Activated gamma-delta T cell treated with anti-CD3 and anti-CD28 coated beads, Interleukin-2, amount 50 U/mL, for 16 hours (primary cell): Measurements from ENCODE around the gene TXNDC11.

Experiments
- DNase-seq: peaks from one replicate; pipeline ENCODE4 v3.0.0-alpha.2; 2020; ENCODE audit warnings: low read depth

The TXNDC11 gene

DNA sequence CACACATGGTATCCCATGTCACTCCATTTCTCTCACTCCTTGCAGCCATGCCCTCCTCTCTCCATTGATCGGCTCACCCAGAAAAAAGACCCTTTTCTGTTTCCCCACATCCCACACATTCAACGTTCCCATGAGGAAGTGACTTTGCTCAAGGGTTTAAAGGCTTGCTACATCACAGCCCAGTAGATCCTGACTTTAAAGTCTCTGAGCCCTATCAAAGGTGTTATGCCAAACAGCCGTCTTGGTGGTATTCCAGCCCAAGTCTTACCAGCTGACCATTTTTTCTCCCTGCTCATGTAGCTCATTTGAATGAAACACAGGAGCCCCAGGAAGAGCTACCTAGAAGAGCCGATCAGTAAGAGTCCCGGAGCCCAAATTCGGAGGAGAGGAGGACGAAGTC, 7.4 kb upstream of the TXNDC11 start:
- DNase-seq: no peak

DNA sequence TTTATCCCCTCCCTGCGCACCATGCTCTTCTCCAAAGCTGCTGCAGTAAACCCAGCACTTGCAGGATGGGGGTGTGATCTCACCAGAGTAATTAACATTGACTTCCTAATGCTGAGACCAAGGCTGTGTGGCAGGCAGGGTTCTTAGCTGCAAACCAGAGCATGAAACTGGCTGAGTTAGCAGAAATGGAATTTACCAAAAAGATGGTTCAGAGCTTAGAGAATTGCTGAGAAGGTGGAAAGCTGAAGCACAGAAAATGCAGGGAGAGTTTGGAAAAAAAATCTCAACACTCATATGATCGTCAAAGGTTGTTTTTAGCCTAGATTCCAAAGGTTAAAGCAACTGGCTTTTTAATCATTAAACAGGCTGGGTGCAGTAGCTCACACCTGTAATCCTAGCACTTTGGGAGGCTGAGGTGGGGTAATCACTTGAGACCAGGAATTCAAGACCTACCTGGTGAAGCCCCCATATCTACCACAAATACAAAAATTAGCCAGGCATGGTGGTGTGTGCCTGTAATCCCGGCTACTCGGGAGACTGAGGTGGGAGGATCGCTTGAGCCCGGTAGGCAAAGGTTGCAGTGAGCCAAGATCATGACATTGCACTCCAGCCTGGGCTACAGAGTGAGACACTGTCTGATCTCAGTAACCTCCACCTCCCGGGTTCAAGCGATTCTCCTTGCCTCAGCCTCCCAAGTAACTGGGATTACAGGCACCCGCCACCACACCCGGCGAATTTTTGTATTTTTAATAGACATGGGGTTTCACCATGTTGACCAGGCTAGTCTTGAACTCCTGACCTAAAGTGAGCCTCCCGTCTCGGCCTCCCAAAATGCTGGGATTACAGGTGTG, 6.0 kb upstream of the TXNDC11 start:
- DNase-seq: no peak

DNA sequence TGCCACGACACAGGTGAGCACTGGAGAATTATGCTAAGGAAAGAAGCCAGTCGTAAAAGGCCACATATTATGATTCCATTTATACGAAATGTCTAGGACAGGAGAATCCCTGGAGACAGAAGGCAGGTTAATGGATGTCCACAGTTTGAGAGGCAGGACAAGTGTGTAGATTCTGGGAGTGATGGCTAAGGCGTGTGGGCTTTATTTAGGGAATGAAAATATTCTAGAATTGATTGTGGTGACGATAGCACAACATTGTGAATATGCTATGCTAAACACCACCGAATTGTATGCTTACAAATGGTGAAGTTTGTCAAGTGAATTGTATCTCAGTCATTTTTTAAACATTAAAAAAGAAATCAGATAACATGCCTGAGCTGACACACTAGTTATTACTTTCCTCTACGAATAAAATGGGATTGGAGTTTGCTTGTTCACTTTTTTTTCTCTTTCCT, 5.3 kb upstream of the TXNDC11 start:
- DNase-seq: no peak

DNA sequence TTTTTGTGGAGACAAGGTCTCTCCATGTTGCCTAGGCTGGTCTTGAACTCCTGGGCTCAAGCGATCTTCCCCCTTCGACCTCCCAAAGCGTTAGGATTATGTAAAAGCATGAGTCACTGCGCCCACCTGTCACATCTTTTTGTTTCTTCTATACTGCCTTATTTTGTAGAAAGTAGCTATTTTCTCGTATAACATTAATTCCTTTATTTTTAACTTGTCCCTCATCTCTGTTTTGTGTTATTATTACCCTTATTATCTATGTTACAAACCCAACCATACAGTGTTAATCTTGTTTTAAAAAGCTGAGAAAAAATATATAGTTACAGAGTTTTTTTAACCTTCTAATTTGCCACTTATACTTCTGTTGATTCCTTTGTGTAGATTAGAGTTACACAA, 1.4 kb upstream of the TXNDC11 start:
- DNase-seq: no peak

DNA sequence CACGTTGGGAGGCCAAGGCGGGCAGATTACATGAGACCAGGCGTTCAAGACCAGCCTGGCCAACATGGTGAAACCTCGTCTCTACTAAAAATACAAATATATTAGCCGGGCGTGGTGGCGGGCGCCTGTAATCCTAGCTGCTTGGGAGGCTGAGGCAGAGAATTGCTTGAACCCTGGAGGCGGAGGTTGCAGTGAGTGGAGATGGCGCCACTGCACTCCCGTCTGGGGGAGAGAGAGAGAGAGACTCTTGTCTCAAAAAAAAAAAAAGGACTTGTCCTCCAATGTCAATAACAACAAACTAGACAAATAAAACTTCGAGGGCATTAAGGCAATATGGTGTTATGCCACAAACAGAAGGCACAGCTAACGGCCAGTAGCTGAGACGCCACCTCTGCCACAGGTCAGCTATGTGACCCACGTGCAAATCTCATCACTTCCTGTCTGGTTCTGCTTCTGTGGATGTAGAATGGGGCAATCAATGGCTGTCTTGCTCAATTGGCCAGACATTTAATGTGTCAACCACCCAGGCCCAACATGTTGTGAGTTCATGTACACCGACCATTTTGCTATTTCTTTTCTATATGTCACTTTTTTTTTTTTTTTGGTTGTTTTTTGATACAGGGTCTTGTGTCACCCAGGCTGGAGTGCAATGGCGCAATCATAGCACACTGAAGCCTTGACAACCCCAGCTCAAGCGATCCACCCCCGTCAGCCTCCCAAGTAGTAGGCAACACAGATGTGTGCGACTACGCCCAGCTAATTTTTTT, 834 bp upstream of the TXNDC11 start:
- no peak for DNase-seq

DNA sequence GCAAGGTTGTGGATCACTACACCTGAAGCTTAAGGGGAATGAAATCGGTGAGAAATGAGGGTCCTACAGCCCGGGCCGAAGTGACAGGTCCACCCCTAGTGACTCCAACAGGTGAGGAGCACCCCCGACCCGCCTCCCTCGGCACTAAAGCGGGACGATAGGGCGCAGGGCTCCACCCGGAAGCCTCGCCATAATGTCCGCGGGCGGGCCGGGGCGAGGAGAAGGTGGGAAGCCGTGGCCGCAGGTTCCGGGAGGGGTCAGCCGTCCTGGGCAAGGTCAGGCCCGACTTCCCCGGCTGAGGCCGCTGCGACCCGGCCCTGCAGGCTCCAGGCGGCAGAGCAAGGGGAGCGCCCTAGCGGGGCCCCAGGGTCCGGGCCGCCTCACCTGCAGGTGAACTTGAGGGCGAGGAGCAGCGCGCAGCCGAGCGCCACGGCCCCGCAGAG, 543 bp downstream of the TXNDC11 start:
- peak; percentile 19 for DNase-seq

DNA sequence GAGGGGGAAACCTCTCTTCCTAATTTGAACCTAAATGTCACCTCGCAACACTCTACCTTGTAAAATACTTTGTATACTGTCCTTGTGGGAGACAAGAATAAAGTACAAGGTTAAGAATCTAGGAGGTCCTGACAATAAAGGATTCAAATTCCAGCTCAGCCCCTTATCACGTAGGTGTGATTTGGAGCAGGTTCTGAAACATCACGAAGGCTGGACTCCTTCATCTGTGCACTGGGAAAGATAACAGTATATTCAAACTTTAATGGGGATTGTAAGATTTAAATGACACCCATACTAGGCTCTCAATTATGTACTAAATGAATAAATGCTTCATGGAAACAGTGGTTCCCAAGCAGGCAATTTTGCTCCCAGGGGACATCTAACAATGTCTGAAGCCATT, 2.1 kb downstream of the TXNDC11 start:
- no peak for DNase-seq

DNA sequence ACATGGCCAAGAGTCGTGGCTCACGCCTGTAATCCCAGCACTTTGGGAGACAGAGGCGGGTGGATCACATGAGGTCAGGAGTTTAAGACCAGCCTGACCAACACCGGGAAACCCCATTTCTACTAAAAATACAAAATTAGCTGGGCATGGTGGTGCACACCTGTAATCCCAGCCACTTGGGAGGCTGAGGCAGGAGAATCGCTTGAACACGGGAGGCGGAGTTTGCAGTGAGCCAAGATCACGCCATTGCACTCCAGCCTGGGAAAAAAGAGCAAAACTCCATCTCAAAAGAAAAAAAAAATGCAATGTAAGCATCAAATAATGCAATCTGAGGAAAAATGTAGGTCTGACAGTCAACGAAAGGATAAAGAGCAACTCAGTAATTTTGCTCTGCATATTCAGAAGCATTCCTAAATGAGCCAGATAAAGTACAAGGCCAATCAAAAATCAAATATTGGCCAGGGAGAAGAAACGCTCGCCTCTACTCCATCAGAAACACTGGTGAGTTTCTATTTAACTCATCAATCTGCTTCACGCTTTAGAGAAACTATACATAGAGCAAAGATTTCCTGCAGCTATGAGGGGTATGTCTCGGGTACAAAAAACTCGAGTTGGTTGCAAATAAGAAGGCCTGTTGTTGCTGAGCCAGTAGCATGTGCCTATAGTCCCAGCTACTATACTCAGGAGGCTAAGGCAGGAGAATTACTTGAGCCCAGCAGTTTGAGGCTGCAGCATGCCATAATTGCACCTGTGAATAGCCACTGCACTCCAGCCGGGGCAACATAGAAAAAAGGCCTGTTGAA, 3.7 kb downstream of the TXNDC11 start:
- DNase-seq: no peak

DNA sequence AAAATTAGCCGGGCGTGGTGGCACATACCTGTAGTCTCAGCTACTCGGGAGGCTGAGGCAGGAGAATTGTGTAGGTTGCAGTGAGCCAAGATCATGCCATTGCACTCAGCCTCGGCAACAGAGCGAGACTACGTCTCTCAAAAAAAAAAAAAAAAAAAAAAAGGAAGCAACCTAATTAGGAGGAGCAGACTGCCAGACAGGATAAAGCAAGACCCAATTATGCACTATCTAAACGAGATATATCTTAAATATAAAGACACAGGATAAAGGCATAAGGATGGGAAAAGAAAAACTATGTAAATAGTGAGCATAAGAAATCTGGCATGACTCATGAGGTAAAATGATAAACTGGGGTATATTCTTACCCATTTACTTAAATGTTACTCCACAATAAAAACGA, 4.9 kb downstream of the TXNDC11 start:
- DNase-seq: no peak

DNA sequence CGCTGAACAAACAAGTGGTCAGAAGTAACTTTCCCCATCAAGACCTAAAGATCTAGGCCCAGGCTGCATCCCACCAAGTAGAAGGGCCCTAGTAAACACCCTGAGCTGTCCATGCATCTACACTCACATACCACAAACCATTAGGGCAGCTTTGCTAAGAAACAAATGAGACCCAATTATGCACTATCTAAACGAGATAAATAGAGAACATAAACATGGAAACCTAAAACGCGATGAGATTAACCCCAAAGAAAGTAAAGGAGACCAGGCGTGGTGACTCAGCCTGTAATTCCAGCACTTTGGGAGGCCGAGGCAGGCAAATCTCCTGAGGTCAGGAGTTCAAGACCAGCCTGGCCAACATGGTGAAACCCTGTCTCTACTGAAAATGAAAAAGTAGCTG, 5.8 kb downstream of the TXNDC11 start:
- DNase-seq: no peak

DNA sequence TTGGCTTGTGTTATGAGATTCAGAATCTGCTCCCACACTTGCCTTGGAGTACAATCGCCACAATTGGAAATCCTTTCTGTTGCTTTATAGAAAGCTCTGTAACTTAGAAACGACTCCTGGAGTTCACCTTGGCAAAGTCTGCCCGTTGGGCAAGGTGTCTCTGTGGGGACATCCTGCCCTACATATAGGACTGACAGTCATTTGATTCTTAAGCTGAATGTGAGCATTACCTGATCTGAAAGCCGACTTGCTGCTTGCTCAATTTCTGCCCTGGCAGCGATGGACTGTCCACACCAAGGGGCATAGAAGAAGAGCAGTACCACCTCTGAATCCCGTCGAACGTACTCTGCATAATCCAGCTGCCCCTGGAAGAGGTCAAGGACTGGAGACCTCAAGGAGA, 6.9 kb downstream of the TXNDC11 start:
- no peak for DNase-seq

DNA sequence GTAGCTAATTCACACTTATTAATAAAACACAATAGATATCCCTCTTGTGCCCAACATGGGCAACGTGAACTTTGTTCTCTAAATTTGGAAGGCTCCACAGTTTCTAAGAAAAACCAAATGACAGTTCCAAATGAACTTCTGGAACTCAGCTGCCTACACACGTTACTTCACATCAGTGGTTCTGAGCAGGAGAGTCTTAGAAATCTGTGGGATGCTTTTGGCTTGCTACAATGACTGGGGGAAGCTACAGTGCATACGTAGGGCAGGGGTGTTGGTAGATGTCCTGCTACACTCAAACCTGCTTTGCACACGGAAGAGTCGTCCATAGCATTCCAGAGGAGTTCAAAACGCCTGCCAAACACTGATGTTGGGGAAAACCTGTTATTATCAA, 8.0 kb downstream of the TXNDC11 start:
- no peak for DNase-seq

DNA sequence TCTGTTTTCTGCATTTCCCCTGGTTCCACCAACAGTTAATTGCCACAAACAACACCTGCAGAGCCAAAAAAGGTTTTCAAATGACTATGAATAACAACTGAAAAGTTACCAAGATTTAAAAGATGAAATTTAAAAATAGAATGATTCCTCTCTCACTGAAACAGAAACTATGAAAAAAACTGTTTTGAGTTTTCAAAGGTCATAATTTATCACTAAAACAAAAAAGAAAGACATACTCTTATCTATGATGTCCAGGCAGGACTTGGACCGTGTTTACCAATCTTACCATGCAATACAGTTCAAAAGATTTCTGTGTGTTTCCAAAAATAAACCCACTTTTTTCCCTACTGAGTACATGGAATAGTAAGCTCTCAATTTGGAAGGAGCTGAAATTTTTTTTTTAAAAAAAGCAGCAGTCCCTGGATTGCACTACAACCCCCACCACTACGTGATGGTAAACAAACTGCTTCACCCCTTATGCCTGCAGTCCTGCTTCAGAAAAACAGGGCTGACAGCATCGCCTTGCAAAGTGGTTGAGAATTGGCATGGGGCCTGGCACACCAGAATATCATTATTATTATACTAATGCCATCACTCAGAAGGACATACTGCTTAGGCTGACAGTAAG, 8.5 kb downstream of the TXNDC11 start:
- DNase-seq: no peak

DNA sequence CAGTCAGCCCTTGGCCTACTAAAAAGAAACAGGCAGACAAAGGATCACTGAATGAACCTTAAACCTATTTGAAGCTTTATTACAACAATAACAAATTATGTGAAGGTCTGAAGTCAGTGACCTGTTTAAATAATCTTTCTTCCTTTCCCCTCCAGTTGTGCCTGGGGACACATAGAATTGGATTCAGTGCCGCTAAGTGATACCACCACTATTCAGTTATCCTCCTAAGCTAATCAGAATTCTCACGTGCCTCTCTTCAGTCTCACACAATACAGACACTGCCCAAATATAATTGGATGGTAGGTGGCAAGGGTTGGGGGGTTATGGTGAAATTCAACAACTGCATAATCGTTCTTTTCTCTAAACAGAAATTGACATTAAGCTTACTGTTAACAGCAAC, 11.4 kb downstream of the TXNDC11 start:
- no peak for DNase-seq

DNA sequence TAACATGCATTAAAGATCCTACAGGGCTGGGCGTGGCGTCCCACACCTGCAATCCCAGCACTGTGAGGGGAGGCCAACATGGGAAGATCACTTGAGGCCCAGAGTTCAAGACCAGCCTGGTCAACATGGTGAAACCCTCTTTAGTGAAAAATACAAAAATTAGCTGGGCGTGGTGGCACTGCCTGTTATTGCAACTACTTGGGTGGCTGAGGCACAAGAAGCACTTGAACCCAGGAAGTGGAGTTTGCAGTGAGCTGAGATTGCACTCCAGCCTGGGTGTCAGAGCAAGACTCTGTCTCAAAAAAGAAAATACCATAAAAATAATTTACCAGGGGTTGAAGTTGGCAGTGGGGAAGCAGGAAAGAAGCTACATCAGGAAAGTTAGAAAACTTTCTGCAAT, 12.9 kb downstream of the TXNDC11 start:
- DNase-seq: no peak

DNA sequence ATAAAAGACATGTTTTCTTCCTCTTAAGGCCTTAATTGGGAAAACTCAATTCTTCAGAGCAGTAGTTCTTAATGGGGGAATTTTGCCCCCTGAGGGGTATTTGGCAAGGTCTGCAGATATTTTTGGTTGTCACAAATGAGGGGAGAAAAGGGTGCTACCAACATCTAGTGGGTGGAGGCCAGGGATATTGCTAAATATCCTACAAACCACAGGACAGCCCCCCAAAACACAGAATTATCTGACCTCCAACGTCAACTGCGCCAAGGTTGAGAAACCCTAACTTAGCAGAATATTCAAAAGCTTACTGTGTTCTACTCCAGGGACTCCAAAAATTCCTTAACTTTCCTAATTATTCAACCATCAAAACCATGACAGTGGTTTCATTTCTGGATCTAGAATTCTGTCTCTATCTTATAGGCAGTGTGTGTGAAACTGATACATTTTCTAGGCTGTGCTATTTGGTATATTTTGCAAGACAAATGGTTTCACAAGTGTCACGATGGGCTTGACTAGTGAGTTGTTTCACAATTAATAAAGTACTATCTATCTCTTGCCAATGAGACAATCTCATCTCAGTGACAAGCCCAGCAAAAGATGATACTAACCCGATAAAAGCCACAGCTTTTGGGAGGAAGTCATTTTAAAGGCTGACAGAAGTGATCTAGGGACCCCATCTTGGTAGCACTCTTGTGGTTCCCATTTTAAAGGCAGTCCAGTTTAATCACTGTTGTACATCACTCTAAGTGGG, 14.7 kb downstream of the TXNDC11 start:
- no peak for DNase-seq

DNA sequence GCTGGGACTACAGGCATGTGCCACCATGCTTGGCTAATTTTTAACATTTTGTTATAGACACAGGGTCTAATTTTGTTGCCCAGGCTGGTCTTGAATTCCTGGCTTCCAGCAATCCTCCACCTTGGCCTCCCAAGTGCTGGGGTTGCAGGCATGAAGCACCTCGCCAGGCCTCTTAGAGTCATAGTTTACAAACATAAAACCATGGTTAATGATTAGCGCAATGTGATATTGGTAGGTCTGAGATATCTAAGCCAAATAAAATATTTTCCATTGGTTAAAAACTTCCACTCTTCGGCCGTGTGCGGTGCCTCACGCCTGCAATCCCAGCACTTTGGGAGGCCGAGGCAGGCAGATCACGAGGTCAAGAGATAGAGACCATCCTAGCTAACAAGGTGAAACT, 16.6 kb downstream of the TXNDC11 start:
- no peak for DNase-seq

DNA sequence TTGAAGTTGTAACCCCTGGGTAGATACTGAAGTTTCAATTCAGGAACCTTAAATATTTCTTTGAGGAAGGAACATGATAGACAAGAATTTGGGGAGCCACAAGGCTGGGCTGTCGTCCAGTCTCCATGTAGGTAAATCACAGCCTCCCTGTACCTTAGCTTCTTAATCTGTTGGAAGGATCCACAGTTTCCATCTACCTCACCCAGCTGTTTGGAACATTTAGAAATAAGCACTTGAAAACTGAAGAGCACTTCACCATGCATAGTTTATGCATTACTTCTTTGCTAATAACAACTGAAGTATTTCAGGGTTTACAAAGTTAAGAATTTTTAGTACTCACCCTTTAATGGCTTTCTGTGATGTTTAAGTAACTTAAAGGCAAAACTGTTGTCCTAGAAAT, 17.2 kb downstream of the TXNDC11 start:
- DNase-seq: no peak

DNA sequence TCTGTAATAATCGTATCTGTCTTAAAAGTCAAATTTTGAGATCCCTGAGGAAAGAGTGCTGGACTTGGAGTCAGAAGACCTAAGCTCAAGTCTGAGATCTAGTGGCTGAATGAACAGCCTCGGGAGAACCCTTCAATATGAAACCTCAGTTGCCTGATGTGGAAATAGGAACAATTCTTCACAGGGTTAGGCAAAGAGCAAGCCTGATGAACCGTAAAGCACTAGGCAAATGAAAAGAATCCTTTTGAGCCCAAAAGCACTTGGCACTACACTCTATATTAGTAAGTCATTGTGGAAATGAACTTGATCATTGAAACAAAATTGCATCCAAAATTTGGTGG, 20.2 kb downstream of the TXNDC11 start:
- no peak for DNase-seq

DNA sequence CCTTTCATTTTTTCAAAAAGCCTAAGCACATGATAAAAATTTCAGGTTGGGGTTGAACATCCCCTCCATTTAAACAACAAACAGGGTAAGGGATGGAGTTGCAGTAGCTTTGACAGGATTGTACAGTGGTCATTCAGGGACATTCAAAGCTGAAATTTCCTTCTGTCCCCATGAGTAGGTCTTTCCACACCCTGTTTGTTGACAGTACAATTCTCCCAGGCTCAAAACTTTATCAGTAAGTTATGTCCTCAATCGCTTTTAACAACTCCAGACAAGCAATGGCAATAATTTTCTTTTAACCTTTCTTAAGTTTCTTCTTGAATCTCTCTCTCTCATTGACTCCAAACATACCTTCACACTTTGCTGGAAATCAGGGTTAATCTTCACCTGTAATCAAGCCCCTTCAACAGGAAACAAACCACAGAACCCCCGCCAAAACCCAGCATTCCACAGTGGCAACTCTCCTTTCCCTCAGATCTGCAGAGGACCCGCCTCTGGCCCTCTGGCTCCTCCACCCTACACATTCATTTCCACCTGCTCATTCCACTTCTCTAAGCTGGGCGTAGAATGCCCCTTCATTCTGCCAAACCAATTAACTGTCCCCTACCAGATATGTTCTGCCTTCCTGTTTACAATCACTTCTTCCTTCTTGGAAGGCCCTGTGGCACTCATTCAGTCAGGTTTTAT, 20.7 kb downstream of the TXNDC11 start:
- no peak for DNase-seq

DNA sequence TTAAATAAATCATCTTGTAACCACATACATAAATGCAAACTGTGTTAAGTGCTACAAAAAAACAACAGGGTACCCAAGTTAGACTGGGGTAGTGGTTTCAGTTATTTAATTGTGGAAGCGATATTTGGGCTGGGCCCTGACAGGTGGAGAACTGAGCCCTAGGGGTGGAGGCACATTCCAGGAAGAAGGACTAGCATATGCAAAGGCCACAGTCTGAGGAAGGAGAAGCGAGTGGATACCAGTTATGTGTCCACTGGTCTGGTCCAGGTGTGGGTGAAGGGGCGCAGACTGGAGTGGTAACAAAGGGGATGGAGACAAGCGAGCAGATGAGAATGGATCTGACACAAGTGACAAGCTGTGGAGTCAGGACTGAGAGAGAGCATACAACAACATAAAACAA, 22.9 kb downstream of the TXNDC11 start:
- no peak for DNase-seq
